Heart right ventricle (tissue), 16 donors: ENCODE results near the gene CRMP1. TPM values are rescaled to one million over a fixed set of nuclear protein-coding genes. Genes with fewer than 3 reads are reported as not detected.
A peak's percentile ranks its signal among the peaks of the same experiment; 100 is the strongest.

Experiments used
- ATAC-seq, 8 donors: fragments of 200-7000 bp; cut with Tn5 transposase; one replicate each; pipeline ENCODE4 v1.9.1; 2020; ENCODE audit warnings: mild to moderate bottlenecking in 8 of 8, moderate library complexity in 8 of 8, moderate number of reproducible peaks in 1 of 8
- DNase-seq, 2 donors: peaks; one replicate each; pipeline ENCODE4 v3.0.0-alpha.2; 2020
- H3K27ac ChIP-seq, 10 donors: fragments of 200-600 bp; sonication (generic) in 2 of 10; one replicate each; pipeline versions ENCODE4 v1.5.0 to v1.8.0; 2020 to 2022; ENCODE audit warnings: mild to moderate bottlenecking in 3 of 10
- H3K27me3 ChIP-seq, 7 donors: fragments of 200-600 bp; one replicate each; pipeline ENCODE4 v1.8.0; 2021 to 2022; ENCODE audit warnings: mild to moderate bottlenecking in 2 of 7
- H3K36me3 ChIP-seq, 9 donors: fragments of 200-600 bp; sonication (generic) in 1 of 9; one replicate each; pipeline versions ENCODE4 v1.5.0 to v1.8.0; 2020 to 2022; ENCODE audit warnings: mild to moderate bottlenecking in 2 of 9
- H3K4me1 ChIP-seq, 9 donors: fragments of 200-600 bp; sonication (generic) in 1 of 9; one replicate each; pipeline versions ENCODE4 v1.5.0 to v1.8.0; 2020 to 2022; ENCODE audit warnings: mild to moderate bottlenecking in 4 of 9
- H3K4me3 ChIP-seq, 10 donors: fragments of 200-600 bp; sonication (generic) in 2 of 10; one replicate each; pipeline versions ENCODE4 v1.5.0 to v1.8.0; 2020 to 2022; ENCODE audit warnings: mild to moderate bottlenecking in 7 of 10, moderate library complexity in 2 of 10
- H3K9me3 ChIP-seq, 11 donors: fragments of 200-600 bp in 10 of 11; sonication (generic) in 2 of 11; one replicate each; pipeline versions ENCODE4 v1.5.0 to v1.8.0; 2013 to 2022; ENCODE audit warnings: mild to moderate bottlenecking in 2 of 11, control low read depth in 1 of 11, moderate library complexity in 1 of 11
- WGBS, 2 donors: extraction: QIAGEN DNeasy Blood & Tissue Kit; methylation state at CpG; one replicate each; pipeline ENCODE4 v1.1.7; 2013; ENCODE audit warnings: inconsistent platforms in 1 of 2; 5-methylcytosine and 5-hydroxymethylcytosine counted together
- intact Hi-C, 10 donors: fragments of 100-400 bp; cut with DNase I; formaldehyde crosslinking; loops; one replicate each; pipeline versions ENCODE4 v1.11.1 to v1.14.2; 2022
- polyA plus RNA-seq, 2 donors: library from polyadenylated mRNA; stranded (reverse); fragments of 200-250 nt; gene quantifications; one replicate each; pipeline ENCODE4 v1.2.3, GENCODE V29; 2013
- total RNA-seq, 10 donors: library from RNA; stranded (reverse); fragmentation: NEBNext Ultra II Directional in 3 of 10; extraction: Animal tissue kit (Norgen Biotek cat#: 25700) in 3 of 10; gene quantifications; one replicate each; pipeline versions ENCODE4 v1.2.1 to v1.2.4, GENCODE V29; 2021 to 2023
- TF ChIP-seq, protein P1 (sequence below), 9 donors: fragments of 200-600 bp; sonication (generic) in 2 of 9; IDR thresholded peaks; one replicate each; pipeline versions ENCODE4 v1.5.0 to v1.8.0; 2021 to 2022; ENCODE audit warnings: antibody characterized with exemption in 9 of 9, mild to moderate bottlenecking in 5 of 9, moderate library complexity in 1 of 9
- donor health status: Arrhythmogenic right ventricular cardiomyopathy.
- donor health status: ischemic (EF 13 %, LVEDD 7.1; RV severe dilation, severe dysfunction).
- donor health status: healthy with polysubstance abuse.
- donor health status: DM: no; HTN: yes; CAD: no.
- donor health status: DM: no; HTN: no; CAD: no.
- donor health status: ischemic (EF 25% LVEDD 6.9; RV normal size, moderate dysfunction).
- donor health status: ischemic (EF 25% LVEDD 5.7; RV mildly dilated, moderate dysfunction).
- donor health status: healthy.
- donor health status: DM: yes; HTN: yes; CAD: no.
- donor health status: Ischemic cardiomyopathy.
- donor health status: ischemic (EF 35%, LVEDD 5.7; RV mildly dilated, moderate dysfunction).
- donor health status: nonischemic (EF 11% LVEDD 7.7; RV severe dilation, severe dysfunction).
- donor health status: DM: yes; HTN: yes; CAD: no.
- donor health status: PGD.
- donor health status: ischemic (EF 29% LVEDD 5.4; RV normal size, mild dysfunction).
- donor health status: nonischemic (EF 23%, LVEDD 6.1; RV moderate dilation, normal function).

Gene CRMP1
- total and polyA plus RNA-seq, 12 donors: 0.40 to 2.3 (median 0.95) TPM

DNA sequence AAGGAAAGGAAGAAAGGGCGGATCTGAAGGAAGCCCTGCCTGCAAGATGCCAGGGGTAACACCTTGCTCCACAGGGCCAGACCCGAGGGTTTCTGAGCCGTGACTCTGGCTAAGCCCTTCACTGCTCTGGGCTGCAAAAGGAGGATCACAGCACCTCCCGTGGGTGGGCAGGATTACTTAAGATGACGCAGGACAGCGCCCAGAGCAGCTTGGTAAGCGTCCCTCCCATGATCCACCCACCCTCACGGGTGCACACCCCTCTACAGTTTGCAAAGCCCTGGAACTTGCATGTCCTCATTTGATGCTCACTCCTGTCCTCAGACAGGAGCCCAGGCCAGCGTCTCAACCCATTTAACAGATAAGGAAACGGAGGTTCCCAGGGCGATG is 64.9 kb downstream of the CRMP1 start:
- no peak overlapping the region for H3K27ac ChIP-seq
- TF ChIP-seq, protein P1, sequence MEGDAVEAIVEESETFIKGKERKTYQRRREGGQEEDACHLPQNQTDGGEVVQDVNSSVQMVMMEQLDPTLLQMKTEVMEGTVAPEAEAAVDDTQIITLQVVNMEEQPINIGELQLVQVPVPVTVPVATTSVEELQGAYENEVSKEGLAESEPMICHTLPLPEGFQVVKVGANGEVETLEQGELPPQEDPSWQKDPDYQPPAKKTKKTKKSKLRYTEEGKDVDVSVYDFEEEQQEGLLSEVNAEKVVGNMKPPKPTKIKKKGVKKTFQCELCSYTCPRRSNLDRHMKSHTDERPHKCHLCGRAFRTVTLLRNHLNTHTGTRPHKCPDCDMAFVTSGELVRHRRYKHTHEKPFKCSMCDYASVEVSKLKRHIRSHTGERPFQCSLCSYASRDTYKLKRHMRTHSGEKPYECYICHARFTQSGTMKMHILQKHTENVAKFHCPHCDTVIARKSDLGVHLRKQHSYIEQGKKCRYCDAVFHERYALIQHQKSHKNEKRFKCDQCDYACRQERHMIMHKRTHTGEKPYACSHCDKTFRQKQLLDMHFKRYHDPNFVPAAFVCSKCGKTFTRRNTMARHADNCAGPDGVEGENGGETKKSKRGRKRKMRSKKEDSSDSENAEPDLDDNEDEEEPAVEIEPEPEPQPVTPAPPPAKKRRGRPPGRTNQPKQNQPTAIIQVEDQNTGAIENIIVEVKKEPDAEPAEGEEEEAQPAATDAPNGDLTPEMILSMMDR (IDR thresholded peaks at IDR 0.05): no peak
- H3K27me3 ChIP-seq: no peaks in the 10 kb centered on the region
- peaks cover 0 to under 1% (median 0%) of the 10 kb centered on the region in 9 donors for H3K36me3 ChIP-seq
- DNase-seq: no peak
- H3K9me3 ChIP-seq: no peaks in the 10 kb centered on the region
- 73 to 81% methylated on average over 11 of the region's 11 CpGs for WGBS, 2 donors
- H3K4me3 ChIP-seq: no peak overlapping the region
- peaks cover 0 to 20% (median 6%) of the 10 kb centered on the region in 9 donors for H3K4me1 ChIP-seq
- peak in 4 of 8 donors; percentile 12 to 28 (median 26) for ATAC-seq
- intact Hi-C loops: loop anchor here in 2 of 10 donors (10.0 kb wide), 2 partner anchors 137 to 147 kb away; no protein-coding TSS in a partner anchor

DNA sequence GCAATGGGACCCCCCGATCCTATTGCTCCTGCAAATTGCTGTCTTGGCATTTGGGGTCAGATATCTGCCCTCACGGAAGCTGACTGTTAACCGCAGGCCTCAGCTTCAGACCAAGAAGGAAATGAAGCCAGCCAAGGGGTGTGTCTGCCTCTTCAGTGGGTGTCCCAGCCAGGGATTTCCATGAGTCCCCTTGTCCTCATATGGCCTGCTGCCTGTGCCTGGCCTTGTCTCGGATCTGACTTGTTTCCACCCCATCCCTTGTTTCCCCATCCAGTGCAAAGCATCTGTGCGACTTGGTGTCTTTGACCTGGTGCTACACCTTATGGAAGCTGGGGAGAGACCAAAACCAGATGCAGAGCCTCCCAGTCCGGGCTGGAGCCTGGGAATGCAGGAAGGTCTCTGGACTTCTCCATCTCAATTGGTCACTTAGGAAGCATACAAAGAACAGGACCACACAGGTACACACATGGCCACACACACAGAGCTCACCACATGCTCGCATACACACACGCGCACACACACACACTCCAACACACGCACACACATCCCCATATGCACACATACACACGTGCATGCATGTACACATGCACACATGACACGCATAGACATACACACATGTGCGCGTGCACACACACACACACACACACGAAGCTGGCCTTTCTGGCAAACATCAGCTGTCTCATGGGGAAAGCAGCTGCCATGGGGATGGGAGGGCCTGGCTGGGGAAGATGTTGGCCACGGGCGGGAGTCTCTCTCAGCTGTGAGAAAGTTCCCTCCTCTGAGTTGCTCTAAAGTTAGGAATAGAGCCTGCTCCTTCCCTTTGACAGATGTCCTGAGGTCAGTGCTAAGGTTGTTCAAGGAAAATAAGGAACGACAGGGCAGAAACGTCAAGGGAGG is 65.5 kb downstream of the CRMP1 start:
- ATAC-seq (peak; percentile 45 to 75 (median 60)), DNase-seq (no peak)
- Histone ChIP-seq H3K27ac (no peak overlapping the region), H3K4me3 (no peak overlapping the region), H3K27me3 (no peaks in the 10 kb centered on the region), H3K36me3 (peaks cover 0 to 7% (median 0%) of the 10 kb centered on the region in 9 donors), H3K4me1 (peaks cover 0 to 20% (median 6%) of the 10 kb centered on the region in 9 donors), H3K9me3 (no peaks in the 10 kb centered on the region)
- TF ChIP-seq, protein P1 (IDR thresholded peaks at IDR 0.05): no peak
- intact Hi-C loops: loop anchor here in 2 of 10 donors (10.0 kb wide), 2 partner anchors 137 to 147 kb away; no protein-coding TSS in a partner anchor
- 58 to 62% methylated on average over 19 of the region's 19 CpGs for WGBS, 2 donors

DNA sequence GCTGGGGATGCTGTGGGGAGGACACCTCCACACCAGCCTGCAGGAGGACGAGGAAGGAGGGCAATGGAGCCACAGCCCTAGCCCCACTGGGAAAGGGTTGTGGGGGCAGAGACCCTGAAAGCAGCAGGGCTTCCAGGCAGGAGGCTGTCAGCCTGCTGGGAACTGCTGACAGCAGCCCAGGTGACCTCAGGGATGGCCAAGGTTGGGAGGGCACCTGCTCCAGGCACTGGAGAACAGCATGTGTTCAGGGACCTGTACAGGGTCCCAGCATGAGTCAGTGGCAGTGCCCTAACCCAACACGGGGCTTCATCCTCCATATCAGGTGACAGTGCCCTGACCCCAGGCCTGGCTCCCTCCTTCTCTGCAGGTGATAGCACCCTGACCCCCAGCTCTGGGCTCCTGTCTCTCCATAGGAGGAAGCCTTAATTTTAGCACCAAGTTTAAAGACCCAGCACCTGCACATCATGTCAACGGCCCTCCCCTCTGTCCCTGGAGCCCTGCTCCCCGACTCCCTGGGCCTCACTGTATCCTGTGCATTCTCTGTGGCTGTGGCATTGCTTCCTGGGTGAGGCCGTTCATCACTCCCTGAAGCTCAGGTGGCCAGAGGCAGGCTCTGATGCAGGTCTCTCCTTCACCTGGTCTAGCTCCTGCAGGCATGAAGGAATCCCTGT is 66.3 kb downstream of the CRMP1 start:
- H3K4me3 ChIP-seq: no peak overlapping the region
- DNase-seq (no peak), ATAC-seq (peak in 2 of 8 donors; percentile 30 to 59)
- H3K4me1 ChIP-seq: peaks cover 0 to 20% (median 6%) of the 10 kb centered on the region in 9 donors
- peaks cover 0 to 15% (median 0%) of the 10 kb centered on the region in 9 donors for H3K36me3 ChIP-seq
- intact Hi-C loops: loop anchor here in 2 of 10 donors (10.0 kb wide), 2 partner anchors 138 to 148 kb away; no protein-coding TSS in a partner anchor
- no peak overlapping the region for H3K27ac ChIP-seq
- H3K9me3 ChIP-seq: no peaks in the 10 kb centered on the region
- TF ChIP-seq, protein P1 (IDR thresholded peaks at IDR 0.05): no peak
- WGBS, 2 donors: 57 to 65% methylated on average over 5 of the region's 5 CpGs
- H3K27me3 ChIP-seq: no peaks in the 10 kb centered on the region
